CD14-positive monocyte (primary cell): ENCODE data around the gene TBXA2R. TPM values are rescaled to one million over a fixed set of nuclear protein-coding genes. Genes with fewer than 3 reads are reported as not detected.

Experiments
- DNase-seq, 3 donors: peaks; one replicate each; pipeline ENCODE4 v3.0.0-alpha.2; 2011 to 2022
- H2AFZ ChIP-seq: 2 replicates; pipeline ENCODE4 v1.6.0; 2012; ENCODE audit warnings: mild to moderate bottlenecking, low read depth, low read length, inconsistent platforms; ENCODE audit not compliant: insufficient read depth, poor library complexity, severe bottlenecking
- H3K27ac ChIP-seq, 2 donors: 1 replicate in 1 of 2; 2 replicates in 1 of 2; pipeline ENCODE4 v1.5.1; 2012 to 2013; ENCODE audit warnings: low read length in 2 of 2, control low read depth in 1 of 2, inconsistent platforms in 1 of 2, low read depth in 1 of 2, mild to moderate bottlenecking in 1 of 2
- H3K27me3 ChIP-seq, 2 donors: one replicate each; pipeline versions ENCODE4 v1.6.0 to v1.6.1; 2011 to 2013; ENCODE audit warnings: low read length in 2 of 2; ENCODE audit not compliant: control insufficient read depth in 2 of 2, insufficient read depth in 2 of 2
- H3K36me3 ChIP-seq, 2 donors: replicated peaks in 1 of 2; 1 replicate in 1 of 2; 2 replicates in 1 of 2; pipeline versions ENCODE4 v1.5.1 to v1.6.1; 2012 to 2013; ENCODE audit warnings: low read length in 2 of 2, control low read depth in 1 of 2, inconsistent platforms in 1 of 2, mild to moderate bottlenecking in 1 of 2; ENCODE audit not compliant: insufficient read depth in 2 of 2, control insufficient read depth in 1 of 2
- H3K4me1 ChIP-seq, 2 donors: 1 replicate in 1 of 2; 2 replicates in 1 of 2; pipeline versions ENCODE4 v1.5.1 to v1.6.1; 2012 to 2013; ENCODE audit warnings: low read length in 2 of 2, control low read depth in 1 of 2, inconsistent platforms in 1 of 2, mild to moderate bottlenecking in 1 of 2, moderate library complexity in 1 of 2; ENCODE audit not compliant: insufficient read depth in 2 of 2, control insufficient read depth in 1 of 2
- H3K4me2 ChIP-seq: replicated peaks from 2 replicates; pipeline ENCODE3; 2012; ENCODE audit warnings: low read length, moderate library complexity, mild to moderate bottlenecking; ENCODE audit not compliant: poor library complexity, severe bottlenecking; ENCODE audit errors: extremely low read depth
- H3K4me3 ChIP-seq, 3 experiments: fragments of 200-600 bp in 1 of 3; sonication (generic) in 1 of 3; replicated peaks in 1 of 3; 1 replicate in 2 of 3; 2 replicates in 1 of 3; pipeline ENCODE4 v1.5.1; 2011 to 2013; ENCODE audit warnings: low read length in 3 of 3, mild to moderate bottlenecking in 3 of 3, control low read depth in 2 of 3, low read depth in 2 of 3, inconsistent platforms in 1 of 3, moderate library complexity in 1 of 3
- H3K79me2 ChIP-seq: 2 replicates; pipeline ENCODE4 v1.6.0; 2012; ENCODE audit warnings: mild to moderate bottlenecking, control low read depth, inconsistent platforms, low read length, moderate library complexity; ENCODE audit not compliant: insufficient read depth
- H3K9ac ChIP-seq: 2 replicates; pipeline ENCODE4 v1.6.0; 2017; ENCODE audit warnings: low read length, mild to moderate bottlenecking; ENCODE audit not compliant: insufficient read depth, poor library complexity, severe bottlenecking
- H3K9me3 ChIP-seq, 2 donors: replicated peaks in 1 of 2; 1 replicate in 1 of 2; 2 replicates in 1 of 2; pipeline versions ENCODE4 v1.5.1 to v1.6.1; 2012 to 2013; ENCODE audit warnings: low read length in 2 of 2, control low read depth in 1 of 2; ENCODE audit not compliant: control insufficient read depth in 1 of 2, insufficient read depth in 1 of 2
- H4K20me1 ChIP-seq: 2 replicates; pipeline ENCODE4 v1.6.0; 2012; ENCODE audit warnings: mild to moderate bottlenecking, low read length, control low read depth, moderate library complexity; ENCODE audit not compliant: insufficient read depth
- H3K27ac Mint-ChIP-seq, 7 donors: one replicate each; pipeline ENCODE4 v1.8.0; 2020; ENCODE audit warnings: mild to moderate bottlenecking in 7 of 7, mixed read lengths in 7 of 7, moderate library complexity in 6 of 7, inconsistent platforms in 2 of 7
- H3K27me3 Mint-ChIP-seq, 3 donors: one replicate each; pipeline ENCODE4 v1.8.0; 2021 to 2022; ENCODE audit warnings: low read depth in 3 of 3, mild to moderate bottlenecking in 3 of 3, mixed read lengths in 3 of 3, moderate library complexity in 3 of 3, inconsistent platforms in 1 of 3
- H3K36me3 Mint-ChIP-seq, 2 donors: one replicate each; pipeline ENCODE4 v1.8.0; 2020; ENCODE audit warnings: mixed read lengths in 2 of 2, inconsistent platforms in 1 of 2, mild to moderate bottlenecking in 1 of 2
- H3K4me1 Mint-ChIP-seq: one replicate; pipeline ENCODE4 v1.8.0; 2020; ENCODE audit warnings: mild to moderate bottlenecking, mixed read lengths
- H3K4me3 Mint-ChIP-seq, 2 donors: one replicate each; pipeline ENCODE4 v1.8.0; 2020; ENCODE audit warnings: mild to moderate bottlenecking in 2 of 2, mixed read lengths in 2 of 2, moderate library complexity in 1 of 2
- H3K9me3 Mint-ChIP-seq, 7 donors: one replicate each; pipeline ENCODE4 v1.8.0; 2020 to 2022; ENCODE audit warnings: mixed read lengths in 7 of 7, mild to moderate bottlenecking in 6 of 7, moderate library complexity in 6 of 7, inconsistent platforms in 2 of 7
- WGBS: methylation state at CpG from one replicate; pipeline ENCODE4 v1.1.5; 2013; ENCODE audit warnings: missing lambda C conversion rate; ENCODE audit not compliant: insufficient coverage; 5-methylcytosine and 5-hydroxymethylcytosine counted together
- intact Hi-C, 2 donors: fragments of 100-400 bp; cut with micrococcal nuclease; formaldehyde crosslinking; loops; one replicate each; pipeline versions ENCODE4 v1.15.0 to v1.15.1; 2023
- polyA minus RNA-seq: library from RNA; depleted of rRNA, polyadenylated mRNA; stranded (reverse); fragments of >200 nt; gene quantifications from 2 replicates; pipeline ENCODE4 v1.2.3, GENCODE V29; 2012
- polyA plus RNA-seq, 3 donors: library from polyadenylated mRNA; depleted of rRNA in 1 of 3; unstranded in 2 of 3; stranded (reverse) in 1 of 3; fragments of 300-500 nt in 2 of 3; fragments of >200 nt in 1 of 3; fragmentation: Illumina TruSeq in 2 of 3; gene quantifications; 1 replicate in 2 of 3; 2 replicates in 1 of 3; pipeline ENCODE4 v1.2.3, GENCODE V29; 2012 to 2021
- total RNA-seq, 12 experiments: library from RNA in 1 of 12; stranded (reverse) in 1 of 12; fragments of 120-200 nt in 1 of 12; gene quantifications; one replicate each; pipeline ENCODE4 v1.2.4 and lab custom pipeline; 2013 to 2026; ENCODE audit warnings: mixed read lengths in 6 of 12, inconsistent platforms in 1 of 12
- TF ChIP-seq, protein P1 (sequence below): fragments of 200-600 bp; IDR thresholded peaks from one replicate; pipeline ENCODE4 v1.8.0; 2022; ENCODE audit warnings: antibody characterized with exemption, mild to moderate bottlenecking

Gene TBXA2R
- total RNA-seq (2013), result 0.06 TPM
- polyA plus RNA-seq (under 1 TPM in 1 of 3 donors, not detected in 2; 0.05 TPM), polyA minus RNA-seq (0.14 and 0.24 TPM in 2 replicates), total RNA-seq (lab: John Stamatoyannopoulos, UW) (0 to 0.17 (median 0.06) reads per million in 11 experiments)

DNA sequence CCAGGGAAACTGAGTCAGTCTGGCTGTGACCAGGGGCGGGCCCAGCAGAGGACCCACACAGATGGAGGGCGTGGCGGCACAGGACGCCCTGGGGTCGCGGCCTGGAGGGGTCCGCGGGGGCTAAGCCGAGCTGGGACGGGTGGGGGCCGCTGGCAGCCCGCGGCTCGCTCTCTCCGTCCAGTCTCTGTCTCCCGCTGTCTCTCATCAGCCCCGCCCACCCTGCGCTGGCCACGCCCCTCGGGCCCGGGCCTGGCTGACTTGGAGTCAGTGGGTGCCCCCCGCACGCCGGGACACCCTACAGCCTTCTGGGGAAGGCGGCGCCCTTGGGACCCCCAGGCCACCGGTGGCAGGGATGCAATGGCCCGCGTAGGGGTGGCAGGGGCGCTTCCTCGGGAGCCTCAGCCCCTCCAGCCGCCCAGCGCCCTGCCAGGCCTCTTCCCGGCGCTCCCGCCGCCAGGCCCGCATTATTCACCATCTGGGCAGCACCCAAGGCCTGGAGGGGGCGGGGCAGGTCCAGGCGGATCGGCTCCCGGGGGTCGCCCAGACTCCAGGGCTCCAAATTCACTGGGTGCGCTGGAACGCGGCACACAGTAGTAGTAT, at the start of gene TBXA2R:
Gene TBXA2R, minus strand, starts transcription at position 186 of the 600 bp plus-strand sequence. CDS start 6,241 bp downstream, outside the sequence.
- peak within 1 kb of the TSS in 2 of 3 experiments; percentile 10 to 60 for H3K4me3 ChIP-seq
- peak within 1 kb of the TSS; percentile 48 for H3K9ac ChIP-seq
- under 1% methylated on average over 46 of the region's 46 CpGs for WGBS
- peaks cover 9 to 10% of the 10 kb centered on the region in 2 donors for H3K36me3 ChIP-seq
- peak in 2 of 3 donors; percentile 19 for DNase-seq
- peaks cover 11 to 38% of the 10 kb centered on the region in 2 donors for H3K27me3 ChIP-seq
- H3K4me3 Mint-ChIP-seq, result peak within 1 kb of the TSS; percentile 35 to 68
- peaks cover 4 to 23% (median 20%) of the 10 kb centered on the region in 3 donors for H3K27me3 Mint-ChIP-seq
- H3K9me3 Mint-ChIP-seq, result peaks cover 3 to 8% (median 5%) of the 10 kb centered on the region in 7 donors
- peaks cover 10 to 11% of the 10 kb centered on the region in 2 donors for H3K36me3 Mint-ChIP-seq
- peaks cover 0 to 5% of the 10 kb centered on the region in 2 donors for H3K9me3 ChIP-seq
- H3K27ac ChIP-seq, result no peak within 1 kb of the TSS
- peak within 1 kb of the TSS in 1 of 7 donors; percentile 63 for H3K27ac Mint-ChIP-seq
- H3K4me1 ChIP-seq, result peaks cover 22 to 28% of the 10 kb centered on the region in 2 donors
- H3K4me2 ChIP-seq, result peak within 1 kb of the TSS; percentile 65
- peak within 1 kb of the TSS; percentile 74 for H2AFZ ChIP-seq
- intact Hi-C loops, result no loop called here
- H3K4me1 Mint-ChIP-seq, result peaks cover 18% of the 10 kb centered on the region
- no peaks in the 10 kb centered on the region for H4K20me1 ChIP-seq
- TF ChIP-seq, protein P1, sequence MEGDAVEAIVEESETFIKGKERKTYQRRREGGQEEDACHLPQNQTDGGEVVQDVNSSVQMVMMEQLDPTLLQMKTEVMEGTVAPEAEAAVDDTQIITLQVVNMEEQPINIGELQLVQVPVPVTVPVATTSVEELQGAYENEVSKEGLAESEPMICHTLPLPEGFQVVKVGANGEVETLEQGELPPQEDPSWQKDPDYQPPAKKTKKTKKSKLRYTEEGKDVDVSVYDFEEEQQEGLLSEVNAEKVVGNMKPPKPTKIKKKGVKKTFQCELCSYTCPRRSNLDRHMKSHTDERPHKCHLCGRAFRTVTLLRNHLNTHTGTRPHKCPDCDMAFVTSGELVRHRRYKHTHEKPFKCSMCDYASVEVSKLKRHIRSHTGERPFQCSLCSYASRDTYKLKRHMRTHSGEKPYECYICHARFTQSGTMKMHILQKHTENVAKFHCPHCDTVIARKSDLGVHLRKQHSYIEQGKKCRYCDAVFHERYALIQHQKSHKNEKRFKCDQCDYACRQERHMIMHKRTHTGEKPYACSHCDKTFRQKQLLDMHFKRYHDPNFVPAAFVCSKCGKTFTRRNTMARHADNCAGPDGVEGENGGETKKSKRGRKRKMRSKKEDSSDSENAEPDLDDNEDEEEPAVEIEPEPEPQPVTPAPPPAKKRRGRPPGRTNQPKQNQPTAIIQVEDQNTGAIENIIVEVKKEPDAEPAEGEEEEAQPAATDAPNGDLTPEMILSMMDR, result no peak
- no peaks in the 10 kb centered on the region for H3K79me2 ChIP-seq

DNA sequence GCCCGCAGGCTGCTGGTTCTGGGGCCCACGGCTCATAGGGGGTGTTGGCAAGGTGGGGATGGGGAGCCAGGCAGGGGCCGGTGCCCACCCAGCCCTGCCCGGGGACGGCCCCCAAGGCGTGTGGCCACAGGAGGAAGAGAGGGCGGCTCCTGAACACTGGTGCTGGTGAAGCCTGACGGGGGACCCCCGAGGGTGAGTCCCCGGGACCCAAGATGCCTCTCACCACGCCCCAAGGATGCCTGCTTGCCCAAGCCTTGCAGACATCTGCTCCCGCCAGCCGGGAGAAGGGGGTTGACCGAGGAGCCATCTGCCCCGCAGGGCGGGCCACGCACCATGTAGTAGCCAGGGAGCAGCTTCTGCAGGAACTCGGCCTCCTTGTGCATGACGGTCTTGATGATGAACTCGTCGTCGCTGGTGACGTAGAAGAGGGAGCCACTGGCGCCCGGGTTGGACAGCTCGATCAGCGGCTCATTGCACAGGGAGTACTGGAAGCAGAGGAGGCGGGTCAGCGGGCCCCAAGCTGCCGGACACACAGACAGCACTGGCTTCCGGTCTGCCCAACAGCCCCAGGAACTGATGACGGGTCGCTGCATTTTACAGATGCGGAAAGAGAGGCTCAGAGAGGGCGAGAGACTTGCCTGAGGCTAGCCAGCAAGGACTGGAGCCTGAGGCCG, 49.5 kb upstream of the TBXA2R start:
- no peak overlapping the region for H3K4me3 Mint-ChIP-seq
- TF ChIP-seq, protein P1, result no peak

More for the DNA sequence above, 49.5 kb upstream of the TBXA2R start:
- Histone ChIP-seq H3K4me3 (no peak overlapping the region), H3K4me2 (no peak overlapping the region), H3K4me1 (no peaks in the 10 kb centered on the region), H3K36me3 (peaks cover 89 to 91% of the 10 kb centered on the region in 2 donors), H3K27me3 (no peaks in the 10 kb centered on the region), H3K9ac (no peak overlapping the region), H3K9me3 (no peaks in the 10 kb centered on the region), H2AFZ (no peak overlapping the region), H3K27ac (no peak overlapping the region), H3K79me2 (no peaks in the 10 kb centered on the region), H4K20me1 (peaks cover 14% of the 10 kb centered on the region)
- no peak for DNase-seq
- peaks cover 61 to 88% of the 10 kb centered on the region in 2 donors for H3K36me3 Mint-ChIP-seq
- H3K27me3 Mint-ChIP-seq, result peaks cover 0 to 2% (median 0%) of the 10 kb centered on the region in 3 donors
- H3K4me1 Mint-ChIP-seq, result no peaks in the 10 kb centered on the region
- peaks cover 0 to 7% (median 3%) of the 10 kb centered on the region in 7 donors for H3K9me3 Mint-ChIP-seq
- 83% methylated on average over 35 of the region's 36 CpGs for WGBS
- no peak overlapping the region for H3K27ac Mint-ChIP-seq
- intact Hi-C loops, result no loop called here
